Measurements from ENCODE around the gene TAOK3.

Gene TAOK3

GRCh38 chr12:118126119-118126757, 246.5 kb downstream of the TAOK3 start:
- DNase-seq: no peak

GRCh38 chr12:118125743-118126118, 247.0 kb downstream of the TAOK3 start:
- DNase-seq: no peak

GRCh38 chr12:118124333-118124874, 248.3 kb downstream of the TAOK3 start:
- no peak for DNase-seq

GRCh38 chr12:118122264-118122663, 250.4 kb downstream of the TAOK3 start:
- DNase-seq: no peak

DNA sequence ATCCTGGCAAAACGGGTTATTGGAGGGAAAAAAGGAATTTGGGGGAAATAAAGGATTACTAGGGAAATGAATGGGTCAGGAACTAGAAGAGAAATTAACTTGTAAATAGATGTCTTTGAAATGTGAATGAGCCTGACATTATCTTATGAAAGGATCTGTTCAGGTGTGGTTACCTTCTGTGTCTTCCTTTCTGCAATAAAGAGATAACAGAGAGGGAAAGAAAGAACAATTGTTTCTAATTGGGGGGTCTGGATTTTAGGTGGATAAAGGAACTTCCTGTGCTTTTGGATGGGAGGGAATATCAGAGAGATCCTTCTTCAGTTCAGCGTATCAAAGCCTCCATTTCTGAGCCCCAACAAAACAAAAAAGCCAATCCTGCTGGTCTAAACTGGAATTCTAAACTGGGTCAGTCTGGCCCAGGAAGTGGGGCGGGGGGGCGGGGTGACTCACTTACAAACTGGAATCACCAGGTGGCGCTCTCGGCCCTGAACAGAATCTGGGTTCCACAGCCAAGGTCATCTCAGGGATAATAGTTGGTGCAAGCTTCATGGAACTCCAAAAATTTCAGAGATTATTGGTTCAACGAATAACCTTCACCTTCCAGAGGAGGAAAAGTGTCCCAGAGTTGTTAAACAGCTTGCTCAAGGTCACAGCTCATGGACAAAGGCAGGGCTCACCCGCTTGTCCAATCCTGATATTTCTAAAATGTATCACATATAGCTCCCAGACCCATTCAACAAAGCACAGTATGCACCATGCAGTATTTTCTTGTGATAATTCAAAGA, 251.9 kb downstream of the TAOK3 start:
- peak; percentile 44 for DNase-seq

GRCh38 chr12:118119449-118119879, 253.2 kb downstream of the TAOK3 start:
- no peak for DNase-seq

DNA sequence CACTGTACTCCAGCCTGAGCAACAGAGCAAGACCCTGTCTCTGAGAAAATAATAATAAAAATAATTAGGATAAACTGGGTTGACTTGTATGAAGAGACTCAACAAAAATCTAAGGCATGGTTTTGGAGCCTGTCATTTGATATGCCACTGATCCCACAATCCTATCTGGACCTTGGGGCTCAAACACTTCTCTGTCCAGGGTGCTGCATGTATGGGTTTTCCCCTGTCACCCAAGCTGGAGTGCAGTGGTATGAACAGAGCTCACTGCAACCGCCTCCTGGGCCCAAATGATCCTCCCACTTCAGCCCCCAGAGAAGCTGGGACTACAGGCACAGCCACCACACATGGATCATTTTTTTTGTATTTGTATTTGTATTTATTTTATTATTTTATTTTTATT, 263.6 kb downstream of the TAOK3 start:
- DNase-seq: no peak

DNA sequence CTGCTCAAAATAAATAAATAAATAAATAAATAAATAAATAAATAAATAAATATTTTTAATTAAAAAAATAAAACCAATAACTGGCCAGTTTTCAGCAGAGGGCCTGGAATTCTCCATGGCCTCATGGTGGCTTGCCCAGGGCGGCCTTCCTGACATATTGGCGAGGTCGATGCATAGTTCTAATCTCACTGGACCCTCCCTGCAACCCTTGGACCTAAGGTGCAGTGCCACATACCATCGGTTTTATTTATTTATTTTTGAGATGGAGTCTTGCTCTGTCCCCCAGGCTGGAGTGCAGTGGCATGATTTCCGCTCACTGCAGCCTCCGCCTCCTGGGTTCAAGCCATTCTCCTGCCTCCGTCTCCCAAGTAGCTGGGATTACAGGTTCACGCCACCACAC, 265.0 kb downstream of the TAOK3 start:
- no peak for DNase-seq

DNA sequence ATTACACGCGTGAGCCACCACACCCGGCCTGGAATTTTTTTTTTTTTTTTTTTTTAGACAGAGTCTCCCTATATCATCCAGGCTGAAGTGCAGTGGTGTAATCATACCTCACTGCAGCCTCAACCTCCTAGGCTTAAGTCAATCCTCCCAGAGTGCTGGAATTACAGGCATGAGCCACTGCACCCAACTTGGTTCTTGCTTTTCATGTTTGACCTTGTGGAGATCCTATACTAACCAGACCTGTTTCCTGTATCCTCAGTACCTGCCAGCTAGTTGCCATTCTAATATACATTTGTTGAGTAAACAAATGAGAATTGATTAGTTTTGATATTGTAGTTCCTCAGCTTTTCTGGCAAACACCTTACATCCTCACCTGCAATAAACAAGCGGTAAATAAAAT, 265.7 kb downstream of the TAOK3 start:
- DNase-seq: no peak

GRCh38 chr12:118103601-118104382, 268.9 kb downstream of the TAOK3 start, which contains the start of gene VSIG10:
VSIG10 (minus strand) TSS chr12:118104011; CDS start chr12:118103671, 340 bp downstream.
- no peak for DNase-seq

GRCh38 chr12:118103201-118103600, 269.5 kb downstream of the TAOK3 start:
- no peak for DNase-seq

DNA sequence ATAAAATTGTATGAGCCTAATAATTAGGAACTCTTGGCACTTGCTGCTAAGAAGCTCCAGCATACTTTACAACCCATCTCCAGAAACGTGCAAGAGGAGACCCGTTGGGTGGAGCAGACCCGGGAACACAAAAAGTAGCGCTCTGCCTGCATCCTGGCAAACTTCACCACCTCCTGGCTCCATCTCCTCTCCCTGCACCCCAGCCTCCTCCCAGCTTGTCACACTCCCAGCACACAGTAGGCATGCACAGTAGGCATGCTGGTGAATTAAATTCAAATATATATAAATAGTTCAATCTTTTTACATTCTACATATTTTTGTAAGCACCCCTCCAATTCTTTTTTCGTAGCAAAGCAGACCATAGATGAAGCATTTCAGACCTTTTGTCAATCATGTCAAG, 270.1 kb downstream of the TAOK3 start:
- DNase-seq: no peak

DNA sequence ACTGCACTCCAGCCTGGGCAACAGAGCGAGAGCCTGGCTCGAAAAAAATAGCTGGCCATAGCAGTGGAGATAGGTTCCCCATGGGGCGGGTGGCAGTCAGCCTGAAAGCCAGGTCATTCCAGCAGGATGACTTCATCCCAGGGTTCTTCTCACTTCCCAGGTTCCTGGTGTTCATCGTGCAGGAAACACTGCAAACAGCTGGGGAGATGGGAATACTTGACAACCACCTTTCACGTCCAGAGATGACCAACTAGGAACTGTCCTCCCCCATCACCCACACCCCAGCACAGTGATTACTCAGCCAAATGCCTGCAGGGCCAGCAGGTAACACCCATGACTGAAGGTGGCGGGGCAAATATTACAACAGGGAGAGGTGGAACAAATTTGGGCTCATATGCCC, 270.6 kb downstream of the TAOK3 start:
- no peak for DNase-seq

DNA sequence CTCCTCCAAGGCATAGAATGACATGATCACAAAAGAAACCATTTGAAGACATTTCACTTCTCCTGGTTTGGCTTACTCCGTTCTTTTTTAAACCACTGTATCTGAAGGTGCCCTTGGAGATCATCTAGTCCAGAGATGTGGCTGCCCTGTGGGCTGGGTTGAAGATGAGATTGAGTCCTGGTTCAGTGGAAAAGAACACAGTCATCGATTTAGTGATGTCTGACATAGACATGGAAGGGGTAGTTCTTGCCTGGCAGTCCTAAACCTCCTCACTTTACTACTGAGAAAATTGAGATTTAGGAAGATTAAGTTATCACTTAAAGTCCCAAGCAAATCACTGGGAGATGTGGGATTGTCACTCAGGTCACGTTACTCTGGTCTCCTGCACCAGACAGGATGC, 271.7 kb downstream of the TAOK3 start:
- no peak for DNase-seq

All from NCI-H1694 (cell line).